OCI-LY7 (cell line): Measurements from ENCODE around the gene LPIN1. TPM values are rescaled to one million over a fixed set of nuclear protein-coding genes. Genes with fewer than 3 reads are reported as not detected.
"Not testable (repeated sequence)": the region's sequence is repeated elsewhere in the genome, so short reads cannot be mapped to it uniquely, and the experiment has no call there.

Experiments used
- BruUV-seq: library from RNA; stranded (reverse); fragments of 400-500 nt; replicated peaks from 2 replicates; lab custom pipeline; 2021; lab: Mats Ljungman, UMichigan
- CTCF ChIA-PET: fragments of 300-600 bp; sonication (Branson Sonifier 250); formaldehyde crosslinking; loops from one replicate; lab custom pipeline; 2022; ENCODE audit warnings: antibody characterized with exemption; ENCODE audit not compliant: unreplicated experiment; lab: Charles Lee
- POLR2A ChIA-PET: fragments of 300-600 bp; sonication (Branson Sonifier 250); formaldehyde crosslinking; loops from one replicate; lab custom pipeline; 2022; ENCODE audit warnings: antibody characterized with exemption; lab: Charles Lee
- DNase-seq: peaks from one replicate; pipeline ENCODE4 v3.0.0-alpha.2; 2015; ENCODE audit warnings: low spot score
- H2AFZ ChIP-seq: fragments of 200-600 bp; sonication (generic), shearing (Covaris generic); 2 replicates; pipeline ENCODE4 v1.6.1; 2014; ENCODE audit warnings: mild to moderate bottlenecking, antibody characterized with exemption, low read length, moderate library complexity
- H3K27ac ChIP-seq: fragments of 200-600 bp; sonication (generic); 2 replicates; pipeline ENCODE4 v1.5.1; 2014; ENCODE audit warnings: mixed run types, low read depth, mild to moderate bottlenecking, moderate library complexity, low read length, inconsistent platforms; ENCODE audit not compliant: poor library complexity, severe bottlenecking
- H3K36me3 ChIP-seq: fragments of 200-600 bp; sonication (generic); 2 replicates; pipeline ENCODE4 v1.6.1; 2014; ENCODE audit warnings: mild to moderate bottlenecking, antibody characterized with exemption, low read length, moderate library complexity, mixed read lengths; ENCODE audit not compliant: insufficient read depth
- H3K4me1 ChIP-seq: fragments of 200-600 bp; sonication (generic); 2 replicates; pipeline ENCODE4 v1.5.1; 2014; ENCODE audit warnings: mild to moderate bottlenecking, low read length; ENCODE audit not compliant: insufficient read depth, poor library complexity, severe bottlenecking
- H3K4me2 ChIP-seq: fragments of 200-600 bp; sonication (generic); 2 replicates; pipeline ENCODE4 v1.6.1; 2014; ENCODE audit warnings: mild to moderate bottlenecking, low read length
- H3K4me3 ChIP-seq: fragments of 200-600 bp; sonication (generic); 2 replicates; pipeline ENCODE4 v1.5.1; 2014; ENCODE audit warnings: mild to moderate bottlenecking, low read depth, low read length; ENCODE audit not compliant: poor library complexity, severe bottlenecking
- H3K79me2 ChIP-seq: fragments of 200-600 bp; sonication (generic); 2 replicates; pipeline ENCODE4 v1.6.1; 2016; ENCODE audit warnings: low read depth, mild to moderate bottlenecking, low read length, moderate library complexity, mixed read lengths; ENCODE audit not compliant: insufficient read depth
- H3K9me2 ChIP-seq: fragments of 200-600 bp; sonication (generic); 2 replicates; pipeline ENCODE4 v1.6.1; 2016; ENCODE audit warnings: mild to moderate bottlenecking, low read length, mixed read lengths; ENCODE audit not compliant: insufficient read depth
- H3K9me3 ChIP-seq: fragments of 200-600 bp; sonication (generic); 2 replicates; pipeline ENCODE4 v1.6.1; 2014; ENCODE audit warnings: mild to moderate bottlenecking, mixed run types, low read length, mixed read lengths
- H4K20me1 ChIP-seq: fragments of 200-600 bp; sonication (generic); 2 replicates; pipeline ENCODE4 v1.6.1; 2014; ENCODE audit warnings: mild to moderate bottlenecking, antibody characterized with exemption, low read length, moderate library complexity, mixed read lengths; ENCODE audit not compliant: insufficient read depth
- CTCF ChIP-seq: fragments of 200-600 bp; sonication (generic); conservative IDR thresholded peaks from 2 replicates; pipeline ENCODE4 v1.5.1; 2014; ENCODE audit warnings: mild to moderate bottlenecking, antibody characterized with exemption, low read length, moderate library complexity, mixed read lengths
- EZH2phosphoT487 ChIP-seq: fragments of 200-600 bp; sonication (generic); IDR thresholded peaks from 2 replicates; pipeline ENCODE4 v1.6.1; 2018; ENCODE audit warnings: low read depth, borderline replicate concordance, mild to moderate bottlenecking, mixed run types, antibody characterized with exemption, low read length, moderate library complexity, mixed read lengths
- intact Hi-C: fragments of 100-400 bp; cut with micrococcal nuclease; formaldehyde crosslinking; loops from one replicate; pipeline ENCODE4 v1.10.0; 2022; ENCODE audit not compliant: unreplicated experiment
- total RNA-seq, 2 experiments: library from RNA; depleted of rRNA in 1 of 2; stranded (reverse); fragments of >200 nt in 1 of 2; shearing (Covaris generic) in 1 of 2; gene quantifications; 2 replicates each; pipeline ENCODE4 v1.2.3, GENCODE V29; 2014 to 2022

LPIN1 gene
- total RNA-seq, 2 experiments from 2014 or later = 56.9 to 70.2 TPM

- peaks cover 19% of the 10 kb centered on the region for H3K4me1 ChIP-seq
- no TSS peak for BruUV-seq
- H3K9me2 ChIP-seq = no peaks in the 10 kb centered on the region
- H3K4me3 ChIP-seq = no peak overlapping the region
- H3K4me2 ChIP-seq = no peak overlapping the region
- H3K36me3 ChIP-seq = no peaks in the 10 kb centered on the region; the same call in 1 of the 2 replicates
- TF ChIP-seq CTCF = no peak
- no peak for TF ChIP-seq EZH2phosphoT487
- peaks cover 10% of the 10 kb centered on the region; the same call in 1 of the 2 replicates for H3K9me3 ChIP-seq
- H2AFZ ChIP-seq = no peak overlapping the region
- intact Hi-C loops = no loop called here
- H4K20me1 ChIP-seq = no peaks in the 10 kb centered on the region
- no peak for DNase-seq
- no peaks in the 10 kb centered on the region for H3K79me2 ChIP-seq
- CTCF ChIA-PET = no interaction called here
- H3K27ac ChIP-seq = no peak overlapping the region
- POLR2A ChIA-PET = interaction anchor here (0.6 to 0.7 kb wide), 2 partner anchors 174 to 494 kb away, joined by 3 read pairs; no protein-coding TSS in a partner anchor
Observed at GRCh38 chr2:11856095-11856494, 109.7 kb downstream of the LPIN1 start.

GRCh38 chr2:11858883-11859282 lies 112.5 kb downstream of the LPIN1 start:
- no peak for DNase-seq
- CTCF ChIA-PET = no interaction called here

GRCh38 chr2:11859975-11860374 lies 113.5 kb downstream of the LPIN1 start:
- H3K9me3 ChIP-seq, DNase-seq, H3K4me2 ChIP-seq, H4K20me1 ChIP-seq, POLR2A ChIA-PET, H2AFZ ChIP-seq, H3K36me3 ChIP-seq, H3K4me3 ChIP-seq, H3K9me2 ChIP-seq, H3K27ac ChIP-seq, H3K79me2 ChIP-seq, BruUV-seq: not testable (repeated sequence)
- intact Hi-C loops = loop anchor here (5.0 kb wide), 2 partner anchors 312 to 467 kb away; no protein-coding TSS in a partner anchor
- CTCF ChIA-PET = interaction anchor here (1.2 kb wide), 1 partner anchor 188 kb away, joined by 3 read pairs; no protein-coding TSS in a partner anchor
- peaks cover 32% of the 10 kb centered on the region for H3K4me1 ChIP-seq

More at GRCh38 chr2:11858883-11859282, 112.5 kb downstream of the LPIN1 start:
- intact Hi-C loops = no loop called here
- POLR2A ChIA-PET = no interaction called here
- Histone ChIP-seq H3K4me3 (no peak overlapping the region), H3K9me2 (no peaks in the 10 kb centered on the region), H3K79me2 (no peaks in the 10 kb centered on the region), H2AFZ (no peak overlapping the region), H4K20me1 (no peaks in the 10 kb centered on the region), H3K27ac (no peak overlapping the region), H3K9me3 (peaks cover 10% of the 10 kb centered on the region; the same call in 1 of the 2 replicates), H3K4me2 (no peak overlapping the region), H3K36me3 (no peaks in the 10 kb centered on the region; the same call in 1 of the 2 replicates), H3K4me1 (peaks cover 27% of the 10 kb centered on the region)
- no TSS peak for BruUV-seq
- no peak for TF ChIP-seq CTCF
- no peak for TF ChIP-seq EZH2phosphoT487
